Hepatic stellate cell (primary cell): ENCODE results near the gene C13orf46.

Experiments used
- DNase-seq: peaks from one replicate; pipeline ENCODE4 v3.0.0; 2011; ENCODE audit warnings: low spot score

Gene C13orf46

DNA sequence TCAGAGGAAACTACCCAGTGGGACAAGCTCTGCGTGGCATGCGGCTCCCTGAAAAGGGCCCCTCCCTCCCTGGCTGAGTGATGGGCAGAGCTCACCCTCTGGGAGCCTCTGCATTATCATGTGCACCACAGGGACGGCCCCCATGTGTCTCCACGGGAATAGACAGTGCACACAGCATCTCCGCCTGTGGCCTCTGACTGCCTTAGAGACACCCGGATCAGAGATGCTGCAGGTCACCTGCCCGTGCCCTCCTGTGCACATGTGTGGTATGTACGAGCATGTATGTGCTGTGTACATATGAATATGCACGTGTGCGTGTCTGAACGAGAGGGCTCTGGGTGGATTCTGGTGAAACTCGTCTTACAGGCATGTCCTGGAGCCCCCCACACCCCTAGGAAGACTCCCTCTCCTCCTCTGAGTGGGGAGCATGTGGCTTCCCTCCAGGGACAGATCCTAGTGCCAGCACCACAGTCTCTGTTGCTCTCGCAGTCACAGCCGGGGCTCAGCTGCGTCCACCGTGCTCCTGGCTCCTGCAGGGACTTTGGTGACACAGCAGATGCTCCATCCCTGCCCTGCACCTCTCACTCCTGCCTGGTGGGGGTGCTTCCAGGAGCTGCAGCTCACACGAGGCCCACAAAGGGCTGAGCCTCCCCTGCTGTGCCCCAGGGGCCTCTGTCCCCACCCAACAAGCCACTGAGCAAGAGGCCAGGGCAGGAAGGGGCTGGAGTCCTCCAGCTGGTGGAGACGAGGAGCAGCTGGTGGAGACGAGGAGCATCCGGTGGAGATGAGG, 19.6 kb downstream of the C13orf46 start:
- DNase-seq: no peak

DNA sequence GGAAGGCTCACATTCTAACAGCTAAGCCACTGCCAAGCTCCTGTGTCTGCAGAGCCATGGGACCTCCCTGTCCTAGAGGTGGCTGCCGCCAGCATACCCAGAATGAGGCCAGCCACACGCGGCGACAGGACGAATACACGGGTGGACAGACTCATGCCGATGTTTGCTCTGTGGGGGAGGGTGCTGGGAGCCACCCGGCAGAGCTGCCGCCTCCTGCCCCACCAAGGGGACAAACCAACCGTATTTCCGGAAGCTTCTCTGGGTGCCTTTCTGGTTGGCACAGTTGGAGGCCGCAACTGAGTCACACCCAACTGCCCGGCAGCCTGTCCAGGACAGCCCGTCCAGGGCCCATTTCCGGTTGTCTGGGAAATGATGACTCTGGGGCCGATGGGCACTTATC, 20.3 kb downstream of the C13orf46 start:
- no peak for DNase-seq

DNA sequence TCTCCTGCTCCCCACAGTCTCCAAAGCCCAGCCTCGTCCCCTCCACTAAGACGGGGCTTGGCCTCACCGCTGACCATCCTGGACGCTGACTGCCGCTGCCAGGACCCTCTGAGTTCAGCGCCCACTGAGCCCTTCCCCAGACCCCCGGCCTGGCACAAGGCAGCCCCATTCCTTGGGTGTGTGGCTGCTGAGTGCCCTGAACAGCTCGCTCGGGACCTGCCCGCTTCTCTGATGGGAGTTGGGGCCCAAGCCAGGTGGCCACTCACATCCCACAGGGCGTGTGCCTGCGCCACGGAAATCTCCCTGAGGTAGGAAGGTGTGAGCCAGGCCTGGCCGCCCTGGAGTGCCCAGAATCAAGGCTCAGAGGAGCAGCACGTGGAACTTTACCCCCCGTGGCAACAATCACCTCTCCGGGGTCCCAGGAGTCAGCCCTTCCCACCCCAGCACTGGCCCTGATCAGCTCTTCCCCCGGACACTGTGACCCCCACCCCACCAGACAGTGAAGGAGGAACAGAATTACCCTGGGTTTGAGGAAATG, 20.8 kb downstream of the C13orf46 start:
- DNase-seq: no peak

- DNase-seq: no peak
These were observed 21.5 kb downstream of the C13orf46 start for GRCh38 chr13:113952151-113952982.

GRCh38 chr13:113951246-113951999, 22.5 kb downstream of the C13orf46 start:
- DNase-seq: peak; percentile 93

GRCh38 chr13:113950451-113951245, 23.2 kb downstream of the C13orf46 start:
- DNase-seq: no peak

DNA sequence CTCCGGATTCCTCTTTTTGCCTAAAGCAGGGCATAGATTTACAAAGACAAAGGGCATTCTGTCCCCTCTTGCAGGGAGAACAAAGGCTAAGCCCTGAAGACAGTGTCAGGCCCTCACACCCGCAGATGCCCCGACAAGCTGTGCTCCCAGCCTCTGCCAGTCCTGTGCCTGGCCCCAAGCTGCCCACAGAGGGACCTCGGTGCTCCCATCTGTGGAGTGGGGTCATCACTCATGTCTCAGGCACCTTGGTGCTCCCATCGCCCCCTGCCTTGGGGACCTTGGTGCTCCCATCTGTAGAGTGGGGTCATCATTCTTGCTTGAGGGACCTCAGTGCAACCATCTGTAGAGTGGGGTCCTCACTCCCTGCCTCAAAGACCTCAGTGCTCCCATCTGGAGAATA, 24.3 kb downstream of the C13orf46 start:
- no peak for DNase-seq

DNA sequence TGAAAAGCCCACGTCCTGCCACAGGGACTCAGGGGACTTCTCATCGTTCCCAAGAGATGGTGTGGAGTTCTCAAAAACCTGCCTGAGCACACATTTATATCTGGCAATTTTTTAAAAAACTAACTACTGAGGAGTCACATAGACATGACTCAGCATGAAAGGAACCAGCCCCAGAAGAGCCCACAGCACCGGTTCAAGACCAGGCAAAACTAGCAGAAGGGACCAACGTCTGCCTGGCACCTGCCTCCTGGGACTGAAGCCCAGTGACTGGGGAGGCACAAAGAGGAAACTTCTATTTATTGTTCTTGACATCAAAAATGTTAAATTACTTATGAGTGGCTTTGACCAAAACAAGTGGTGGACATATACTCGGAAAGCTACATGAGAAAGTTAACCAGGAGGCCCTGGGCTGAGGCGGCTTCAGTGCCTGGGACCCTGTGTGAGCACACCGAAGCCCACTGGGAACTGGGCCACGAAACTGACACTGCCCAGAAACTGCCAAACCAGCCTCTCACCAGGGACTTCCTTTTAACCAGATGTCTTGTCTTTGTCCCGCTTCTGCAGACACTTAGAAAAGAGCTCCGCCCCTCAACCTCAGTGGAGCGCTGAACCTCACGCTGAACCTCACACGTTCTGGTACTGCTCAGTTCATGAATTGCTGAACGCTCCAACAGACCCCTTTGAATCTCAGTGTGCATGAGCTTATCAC, 25.7 kb downstream of the C13orf46 start:
- DNase-seq: peak; percentile 54

DNA sequence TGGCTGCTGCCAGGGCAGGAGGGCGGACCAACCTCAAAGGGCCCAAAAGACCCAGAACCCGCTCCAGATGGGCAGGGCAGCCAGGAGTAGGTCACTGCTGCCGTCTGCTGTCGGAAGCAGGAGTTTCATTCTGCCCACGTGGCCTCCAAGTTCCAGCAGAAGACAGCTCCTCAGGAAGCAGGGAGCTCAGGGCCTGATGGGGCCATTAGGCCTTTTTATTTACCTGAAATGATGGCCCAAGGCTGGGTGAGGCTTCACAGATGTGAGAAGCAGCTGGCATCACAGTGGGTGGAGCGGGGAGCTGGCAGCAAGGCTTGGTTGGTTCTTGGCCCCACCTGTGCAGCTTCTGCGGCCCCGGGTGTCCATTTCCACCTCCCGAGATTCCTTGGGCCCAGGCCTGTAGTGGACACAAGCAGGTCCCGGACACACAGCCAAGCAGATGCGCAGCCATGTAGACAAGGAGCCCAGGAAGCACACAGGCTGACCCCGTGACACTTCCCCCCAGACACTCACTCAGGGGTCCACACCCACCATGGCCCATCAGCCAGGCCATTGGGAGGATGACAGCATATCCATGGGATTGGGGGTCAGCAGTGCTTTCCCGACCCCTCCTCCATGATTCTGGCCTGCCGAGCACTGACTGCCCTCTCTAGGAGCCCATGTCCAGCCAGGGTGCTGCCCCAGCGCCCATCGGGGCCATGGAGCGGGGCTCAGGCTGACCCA, 26.4 kb downstream of the C13orf46 start:
- DNase-seq: peak; percentile 77

- DNase-seq: no peak
These were observed 27.3 kb downstream of the C13orf46 start for GRCh38 chr13:113946409-113947181.

DNA sequence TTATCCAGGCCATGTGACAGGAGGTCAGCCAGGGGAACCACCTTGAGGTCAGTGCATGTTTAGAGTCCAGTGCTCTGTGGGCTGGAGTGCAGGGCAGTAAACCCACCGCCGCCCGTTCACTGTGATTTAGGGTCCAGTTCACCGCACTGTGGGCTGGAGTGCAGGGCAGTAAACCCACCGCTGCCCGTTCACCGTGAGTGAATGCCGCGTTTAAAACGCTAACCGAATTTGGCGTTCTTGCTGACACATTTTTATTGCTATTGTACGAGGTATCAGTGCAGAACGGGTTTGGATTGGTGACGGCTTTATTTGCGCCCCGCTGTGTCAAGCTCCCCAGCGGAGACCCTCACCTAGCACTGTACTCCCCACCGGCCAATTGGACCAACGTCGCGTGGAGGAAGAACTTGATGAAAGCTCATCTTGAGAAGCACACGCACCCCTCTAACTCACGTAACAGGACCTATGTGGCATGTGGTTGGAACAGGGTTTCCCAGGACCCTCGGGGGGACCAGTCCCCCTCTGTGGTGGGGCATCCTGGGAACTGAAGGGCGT, 27.9 kb downstream of the C13orf46 start:
- DNase-seq: no peak

DNA sequence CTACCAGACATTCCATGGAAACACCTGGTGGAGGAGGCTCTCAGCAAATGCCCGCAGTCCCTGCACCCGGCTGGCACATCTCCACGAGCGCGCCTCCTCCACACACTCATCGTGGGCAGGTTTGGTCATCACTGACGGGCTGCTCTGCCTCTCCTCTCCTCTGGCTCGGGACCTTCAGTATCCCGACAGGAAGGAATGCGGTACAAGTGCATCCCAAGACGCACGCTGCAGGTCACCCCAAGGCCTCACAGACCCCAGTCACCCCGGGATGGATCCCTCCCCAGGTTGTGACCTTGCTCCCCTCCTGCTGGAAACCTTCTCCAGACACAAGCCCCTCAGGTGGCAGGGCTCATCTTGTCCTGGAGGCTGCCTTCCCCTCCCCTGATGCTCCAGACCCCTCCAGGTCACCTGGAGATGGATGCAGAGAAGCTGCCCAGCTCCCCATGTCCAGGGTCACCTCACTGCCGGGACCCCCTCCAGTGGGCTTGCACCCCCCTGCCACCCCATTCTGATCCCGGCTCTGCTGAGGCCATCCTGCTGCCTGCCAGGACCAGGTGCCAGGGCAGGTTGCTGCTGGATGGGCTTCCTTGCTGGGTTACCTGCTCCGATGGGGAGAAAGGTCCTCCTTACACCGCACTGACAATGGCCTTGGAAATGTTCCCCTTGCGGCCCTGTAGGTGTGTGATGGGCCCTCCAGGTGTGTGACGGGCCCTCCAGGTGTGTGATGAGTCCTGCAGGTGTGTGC, 29.9 kb downstream of the C13orf46 start:
- no peak for DNase-seq

GRCh38 chr13:113942591-113943103, 31.2 kb downstream of the C13orf46 start:
- no peak for DNase-seq

- DNase-seq: no peak
These were observed 32.2 kb downstream of the C13orf46 start for GRCh38 chr13:113941571-113942191.

DNA sequence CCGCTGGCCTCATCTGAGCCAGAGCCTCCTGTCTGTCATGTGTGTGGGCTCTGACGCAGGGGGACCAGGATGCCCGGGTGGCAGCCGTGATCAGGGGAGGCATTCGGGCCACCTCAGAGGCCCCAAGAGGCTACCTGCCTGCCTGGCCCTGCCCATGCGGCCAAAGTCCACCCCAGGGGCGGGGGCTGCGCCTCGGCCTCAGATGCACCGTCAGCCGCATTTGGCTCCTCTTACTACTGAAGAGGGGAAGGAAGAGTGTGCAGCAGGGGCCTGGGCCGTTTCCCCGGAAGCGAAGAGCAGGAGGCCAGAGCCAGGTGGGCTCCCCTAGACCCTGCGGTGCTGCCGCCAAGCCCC, 34.0 kb downstream of the C13orf46 start:
- DNase-seq: no peak

DNA sequence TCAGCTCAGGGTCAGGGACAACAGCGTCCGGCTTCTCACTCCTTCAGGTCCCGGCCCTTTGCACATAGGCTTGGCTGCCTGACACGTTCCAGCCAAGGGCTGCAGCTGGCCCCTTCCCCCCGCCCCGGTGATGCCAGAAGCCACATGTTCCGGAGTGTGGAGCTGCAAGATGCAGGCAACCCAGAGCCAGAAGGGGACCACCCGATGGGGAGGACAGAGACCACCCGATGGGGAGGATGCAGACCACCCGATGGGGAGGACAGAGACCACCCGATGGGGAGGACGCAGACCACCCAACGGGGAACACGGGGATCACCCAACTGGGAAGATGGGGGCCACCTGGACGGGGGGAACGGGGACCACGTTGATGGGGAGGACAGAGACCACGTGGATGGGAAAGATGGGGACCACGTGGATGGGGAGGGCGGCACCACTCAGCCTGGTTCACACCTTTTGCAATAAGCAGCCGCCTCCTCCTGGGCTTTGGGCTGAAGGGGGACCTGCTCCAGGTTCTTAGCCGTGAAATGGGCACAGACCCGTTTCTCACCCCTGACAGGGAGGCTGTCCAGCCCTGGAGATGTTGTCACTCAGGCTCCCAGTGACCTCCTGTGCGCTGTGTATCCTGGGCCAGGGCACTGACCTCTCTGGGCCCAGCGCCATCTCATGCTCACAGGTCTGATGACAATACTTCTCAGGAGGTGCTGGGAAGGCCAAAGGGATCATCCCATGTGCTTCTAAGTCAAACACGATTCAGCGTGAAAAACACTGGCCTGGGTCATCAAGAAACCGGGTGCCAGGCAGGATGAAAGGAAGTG, 34.5 kb downstream of the C13orf46 start:
- DNase-seq: no peak

DNA sequence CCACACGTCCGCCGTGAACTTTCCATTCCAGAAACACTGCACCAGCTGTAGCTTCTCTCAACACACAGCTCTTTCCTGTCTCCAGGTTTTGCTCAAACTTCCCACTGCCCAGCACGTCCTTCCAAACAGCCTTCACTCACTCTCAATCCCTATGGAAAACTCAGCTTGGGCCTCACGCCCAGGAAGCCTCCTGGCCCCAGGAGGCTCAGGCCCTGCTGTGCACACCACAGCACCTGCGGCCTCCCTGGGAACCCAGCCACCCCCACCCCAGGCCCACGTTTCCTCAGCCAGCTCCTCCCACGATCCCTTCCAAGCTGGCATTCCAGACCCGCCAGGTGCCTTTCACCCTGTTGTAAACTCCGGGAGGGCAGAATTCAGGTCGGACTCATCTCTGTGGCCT, 35.2 kb downstream of the C13orf46 start:
- no peak for DNase-seq
